ENCODE measurements around the gene KMT2E.

DNA sequence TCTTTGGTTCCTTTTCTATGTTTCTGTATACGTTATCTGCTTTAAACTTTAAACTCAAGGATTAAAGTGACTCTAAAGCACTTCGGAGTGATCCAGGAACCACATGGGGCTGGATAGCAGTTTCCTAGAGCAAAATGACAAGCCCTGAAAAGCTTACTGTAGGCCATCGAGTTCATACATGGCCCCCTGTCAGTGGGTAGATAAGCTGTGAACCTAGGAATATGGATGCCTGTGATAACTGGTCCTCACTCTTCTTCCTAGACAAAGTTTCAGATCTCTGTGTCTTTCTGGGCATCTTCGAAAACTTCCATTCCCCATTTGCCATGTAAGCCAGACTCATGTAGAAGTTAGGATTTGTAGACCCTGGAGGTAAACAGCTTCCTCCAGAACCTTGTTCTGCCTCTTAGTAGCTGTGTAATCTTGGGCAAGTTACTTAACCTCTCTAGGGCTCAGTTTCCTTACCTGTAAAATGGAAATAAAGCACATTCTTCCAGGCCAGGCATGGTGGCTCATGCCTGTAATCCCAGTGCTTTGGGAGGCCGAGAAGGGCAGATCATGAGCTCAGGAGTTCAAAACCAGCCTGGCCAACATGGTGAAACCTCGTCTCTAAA lies 49.3 kb upstream of the KMT2E start:
- TF ChIP-seq, protein P1, sequence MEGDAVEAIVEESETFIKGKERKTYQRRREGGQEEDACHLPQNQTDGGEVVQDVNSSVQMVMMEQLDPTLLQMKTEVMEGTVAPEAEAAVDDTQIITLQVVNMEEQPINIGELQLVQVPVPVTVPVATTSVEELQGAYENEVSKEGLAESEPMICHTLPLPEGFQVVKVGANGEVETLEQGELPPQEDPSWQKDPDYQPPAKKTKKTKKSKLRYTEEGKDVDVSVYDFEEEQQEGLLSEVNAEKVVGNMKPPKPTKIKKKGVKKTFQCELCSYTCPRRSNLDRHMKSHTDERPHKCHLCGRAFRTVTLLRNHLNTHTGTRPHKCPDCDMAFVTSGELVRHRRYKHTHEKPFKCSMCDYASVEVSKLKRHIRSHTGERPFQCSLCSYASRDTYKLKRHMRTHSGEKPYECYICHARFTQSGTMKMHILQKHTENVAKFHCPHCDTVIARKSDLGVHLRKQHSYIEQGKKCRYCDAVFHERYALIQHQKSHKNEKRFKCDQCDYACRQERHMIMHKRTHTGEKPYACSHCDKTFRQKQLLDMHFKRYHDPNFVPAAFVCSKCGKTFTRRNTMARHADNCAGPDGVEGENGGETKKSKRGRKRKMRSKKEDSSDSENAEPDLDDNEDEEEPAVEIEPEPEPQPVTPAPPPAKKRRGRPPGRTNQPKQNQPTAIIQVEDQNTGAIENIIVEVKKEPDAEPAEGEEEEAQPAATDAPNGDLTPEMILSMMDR (conservative IDR thresholded peaks at IDR 0.05), result no peak
- no peak for TF ChIP-seq EZH2 (IDR thresholded peaks at IDR 0.05; ENCODE audit: low read depth)

All from PC-9 (cell line).